ENCODE measurements around the gene PLTP.
A peak's percentile ranks its signal among the peaks of the same experiment; 100 is the strongest.
"Not testable (repeated sequence)": the region's sequence is repeated elsewhere in the genome, so short reads cannot be mapped to it uniquely, and the experiment has no call there.

PLTP gene

GRCh38 chr20:45911486-45912343, at the start of gene PLTP:
PLTP (minus strand) TSS chr20:45912155; CDS start chr20:45911452, 703 bp downstream.
- peak; percentile 69 for DNase-seq

GRCh38 chr20:45959956-45960630, 48.1 kb upstream of the PLTP start:
- no peak for DNase-seq

- DNase-seq = no peak
Measured at GRCh38 chr20:45959126-45959525, 47.2 kb upstream of the PLTP start.

- no peak for DNase-seq
Measured at GRCh38 chr20:45958593-45958992, 46.6 kb upstream of the PLTP start.

GRCh38 chr20:45957021-45957941, 45.3 kb upstream of the PLTP start:
- no peak for DNase-seq

- not testable (repeated sequence) for DNase-seq
Measured at GRCh38 chr20:45956326-45956725, 44.4 kb upstream of the PLTP start.

GRCh38 chr20:45953672-45954071, 41.7 kb upstream of the PLTP start:
- no peak for DNase-seq

- no peak for DNase-seq
Measured at GRCh38 chr20:45952861-45953260, 40.9 kb upstream of the PLTP start.

GRCh38 chr20:45951925-45952834, 40.2 kb upstream of the PLTP start:
- no peak for DNase-seq

GRCh38 chr20:45950330-45950646, 38.3 kb upstream of the PLTP start:
- no peak for DNase-seq

- DNase-seq = no peak
Measured at GRCh38 chr20:45949542-45950329, 37.8 kb upstream of the PLTP start.

- DNase-seq = no peak
Measured at GRCh38 chr20:45948742-45949541, 37.0 kb upstream of the PLTP start.

GRCh38 chr20:45948261-45948733, 36.3 kb upstream of the PLTP start:
- no peak for DNase-seq

- DNase-seq = no peak
Measured at GRCh38 chr20:45947110-45947866, 35.3 kb upstream of the PLTP start.

- DNase-seq = peak; percentile 88
Measured at GRCh38 chr20:45946149-45946970, 34.4 kb upstream of the PLTP start.

- DNase-seq = peak; percentile 76
Measured at GRCh38 chr20:45945678-45946148, 33.8 kb upstream of the PLTP start.

- DNase-seq = no peak
Measured at GRCh38 chr20:45944965-45945677, 33.2 kb upstream of the PLTP start.
